Mucosa of stomach (tissue), 1 donor: ENCODE results near the gene TNP1.

Source experiments
- H3K27me3 ChIP-seq: one replicate; pipeline ENCODE4 v1.7.0; 2013; ENCODE audit warnings: mild to moderate bottlenecking, low read length; ENCODE audit not compliant: control insufficient read depth, insufficient read depth
- H3K36me3 ChIP-seq: one replicate; pipeline ENCODE4 v1.7.0; 2013; ENCODE audit warnings: low read length; ENCODE audit not compliant: control insufficient read depth, insufficient read depth
- H3K4me1 ChIP-seq: one replicate; pipeline ENCODE4 v1.7.0; 2013; ENCODE audit warnings: mild to moderate bottlenecking, low read length; ENCODE audit not compliant: control insufficient read depth, insufficient read depth
- H3K4me3 ChIP-seq: one replicate; pipeline ENCODE4 v1.7.0; 2013; ENCODE audit warnings: low read length
- H3K9ac ChIP-seq: one replicate; pipeline ENCODE4 v1.7.0; 2013; ENCODE audit warnings: mild to moderate bottlenecking, low read length, moderate library complexity
- H3K9me3 ChIP-seq: one replicate; pipeline ENCODE4 v1.7.0; 2013; ENCODE audit warnings: mild to moderate bottlenecking, low read length, moderate library complexity; ENCODE audit not compliant: control insufficient read depth
- donor health status: Pancreatic carcinoma.

The TNP1 gene

GRCh38 chr2:216887138-216887537 is 27.3 kb upstream of the TNP1 start:
- Histone ChIP-seq H3K9me3 (no peaks in the 10 kb centered on the region), H3K36me3 (no peaks in the 10 kb centered on the region), H3K27me3 (no peaks in the 10 kb centered on the region), H3K9ac (no peak overlapping the region), H3K4me1 (no peaks in the 10 kb centered on the region), H3K4me3 (no peak overlapping the region)

- Histone ChIP-seq H3K9ac (no peak overlapping the region), H3K4me3 (no peak overlapping the region), H3K27me3 (no peaks in the 10 kb centered on the region), H3K4me1 (no peaks in the 10 kb centered on the region), H3K36me3 (no peaks in the 10 kb centered on the region), H3K9me3 (no peaks in the 10 kb centered on the region)
Measured at GRCh38 chr2:216885117-216885553, 25.3 kb upstream of the TNP1 start.

GRCh38 chr2:216884347-216884746 is 24.5 kb upstream of the TNP1 start:
- no peak overlapping the region for H3K4me3 ChIP-seq
- no peak overlapping the region for H3K9ac ChIP-seq
- H3K36me3 ChIP-seq, result no peaks in the 10 kb centered on the region
- no peaks in the 10 kb centered on the region for H3K9me3 ChIP-seq
- H3K4me1 ChIP-seq, result no peaks in the 10 kb centered on the region
- H3K27me3 ChIP-seq, result no peaks in the 10 kb centered on the region

GRCh38 chr2:216882876-216883275 is 23.0 kb upstream of the TNP1 start:
- Histone ChIP-seq H3K36me3 (no peaks in the 10 kb centered on the region), H3K27me3 (no peaks in the 10 kb centered on the region), H3K9ac (no peak overlapping the region), H3K9me3 (no peaks in the 10 kb centered on the region), H3K4me3 (no peak overlapping the region), H3K4me1 (no peaks in the 10 kb centered on the region)

- Histone ChIP-seq H3K4me3 (no peak overlapping the region), H3K36me3 (no peaks in the 10 kb centered on the region), H3K9ac (no peak overlapping the region), H3K4me1 (no peaks in the 10 kb centered on the region), H3K27me3 (no peaks in the 10 kb centered on the region), H3K9me3 (no peaks in the 10 kb centered on the region)
Measured at GRCh38 chr2:216881411-216881810, 21.5 kb upstream of the TNP1 start.

GRCh38 chr2:216880509-216881184 is 20.8 kb upstream of the TNP1 start:
- Histone ChIP-seq H3K27me3 (no peaks in the 10 kb centered on the region), H3K36me3 (no peaks in the 10 kb centered on the region), H3K9ac (no peak overlapping the region), H3K4me3 (no peak overlapping the region), H3K4me1 (no peaks in the 10 kb centered on the region), H3K9me3 (no peaks in the 10 kb centered on the region)

GRCh38 chr2:216879727-216880508 is 20.1 kb upstream of the TNP1 start:
- no peaks in the 10 kb centered on the region for H3K27me3 ChIP-seq
- H3K4me3 ChIP-seq, result no peak overlapping the region
- no peak overlapping the region for H3K9ac ChIP-seq
- no peaks in the 10 kb centered on the region for H3K4me1 ChIP-seq
- H3K36me3 ChIP-seq, result no peaks in the 10 kb centered on the region
- no peaks in the 10 kb centered on the region for H3K9me3 ChIP-seq

GRCh38 chr2:216878072-216878471 is 18.2 kb upstream of the TNP1 start:
- no peak overlapping the region for H3K4me3 ChIP-seq
- no peak overlapping the region for H3K9ac ChIP-seq
- H3K9me3 ChIP-seq, result no peaks in the 10 kb centered on the region
- H3K36me3 ChIP-seq, result no peaks in the 10 kb centered on the region
- H3K27me3 ChIP-seq, result no peaks in the 10 kb centered on the region
- no peaks in the 10 kb centered on the region for H3K4me1 ChIP-seq

GRCh38 chr2:216877085-216877484 is 17.2 kb upstream of the TNP1 start:
- H3K27me3 ChIP-seq, result no peaks in the 10 kb centered on the region
- H3K4me3 ChIP-seq, result no peak overlapping the region
- H3K4me1 ChIP-seq, result no peaks in the 10 kb centered on the region
- H3K36me3 ChIP-seq, result no peaks in the 10 kb centered on the region
- H3K9me3 ChIP-seq, result no peaks in the 10 kb centered on the region
- H3K9ac ChIP-seq, result no peak overlapping the region

- no peak overlapping the region for H3K9ac ChIP-seq
- H3K9me3 ChIP-seq, result no peaks in the 10 kb centered on the region
- H3K4me1 ChIP-seq, result no peaks in the 10 kb centered on the region
- no peaks in the 10 kb centered on the region for H3K27me3 ChIP-seq
- H3K4me3 ChIP-seq, result no peak overlapping the region
- H3K36me3 ChIP-seq, result no peaks in the 10 kb centered on the region
Measured at GRCh38 chr2:216875862-216876261, 16.0 kb upstream of the TNP1 start.

GRCh38 chr2:216873573-216873972 is 13.7 kb upstream of the TNP1 start:
- Histone ChIP-seq H3K27me3 (no peaks in the 10 kb centered on the region), H3K4me3 (no peak overlapping the region), H3K9me3 (no peaks in the 10 kb centered on the region), H3K9ac (no peak overlapping the region), H3K4me1 (no peaks in the 10 kb centered on the region), H3K36me3 (no peaks in the 10 kb centered on the region)

GRCh38 chr2:216872624-216873023 is 12.8 kb upstream of the TNP1 start:
- no peaks in the 10 kb centered on the region for H3K36me3 ChIP-seq
- H3K9me3 ChIP-seq, result no peaks in the 10 kb centered on the region
- no peak overlapping the region for H3K4me3 ChIP-seq
- H3K9ac ChIP-seq, result no peak overlapping the region
- H3K27me3 ChIP-seq, result no peaks in the 10 kb centered on the region
- H3K4me1 ChIP-seq, result no peaks in the 10 kb centered on the region
